Hematopoietic multipotent progenitor cell treated with erythropoietin and hydrocortisone succinate and interleukin-3 and kit ligand, for 4 days (in vitro differentiated cells): ENCODE results near the gene UNC93B1.

ENCODE experiments used
- DNase-seq: peaks from one replicate; pipeline ENCODE4 v3.0.0-alpha.2; 2015

UNC93B1 gene

GRCh38 chr11:68040101-68040956 lies 36.4 kb upstream of the UNC93B1 start:
- DNase-seq, result peak; percentile 77

GRCh38 chr11:68039526-68040086 lies 35.7 kb upstream of the UNC93B1 start:
- no peak for DNase-seq

GRCh38 chr11:68038718-68039525 lies 35.0 kb upstream of the UNC93B1 start, which contains the start of gene TCIRG1:
TSS of gene TCIRG1 (plus strand) at chr11:68039025. CDS start at chr11:68041272, 2,247 bp downstream.
- DNase-seq, result peak; percentile 90

GRCh38 chr11:68038226-68038717 lies 34.4 kb upstream of the UNC93B1 start:
- DNase-seq, result no peak

- DNase-seq, result peak; percentile 59
Measured at GRCh38 chr11:68037411-68038225, 33.7 kb upstream of the UNC93B1 start.

GRCh38 chr11:68036717-68037239 lies 32.9 kb upstream of the UNC93B1 start:
- peak; percentile 80 for DNase-seq

- no peak for DNase-seq
Measured at GRCh38 chr11:68036141-68036716, 32.3 kb upstream of the UNC93B1 start.

- no peak for DNase-seq
Measured at GRCh38 chr11:68035266-68035876, 31.5 kb upstream of the UNC93B1 start.

GRCh38 chr11:68033708-68034045 lies 29.8 kb upstream of the UNC93B1 start:
- no peak for DNase-seq

- no peak for DNase-seq
Measured at GRCh38 chr11:68032997-68033707, 29.3 kb upstream of the UNC93B1 start.

GRCh38 chr11:68032003-68032402 lies 28.1 kb upstream of the UNC93B1 start:
- DNase-seq, result no peak

GRCh38 chr11:68031144-68031464 lies 27.2 kb upstream of the UNC93B1 start:
- DNase-seq, result peak; percentile 62

GRCh38 chr11:68030318-68031143 lies 26.6 kb upstream of the UNC93B1 start, which contains the start of gene NDUFS8:
TSS of gene NDUFS8 (plus strand) at chr11:68030681. CDS start at chr11:68032152, 1,471 bp downstream.
- peak; percentile 100 for DNase-seq

- DNase-seq, result no peak
Measured at GRCh38 chr11:68028802-68029545, 25.1 kb upstream of the UNC93B1 start.

GRCh38 chr11:68027667-68028066 lies 23.8 kb upstream of the UNC93B1 start:
- no peak for DNase-seq

- DNase-seq, result no peak
Measured at GRCh38 chr11:68026391-68027105, 22.7 kb upstream of the UNC93B1 start.

GRCh38 chr11:68025047-68025446 lies 21.1 kb upstream of the UNC93B1 start:
- DNase-seq, result peak; percentile 67

GRCh38 chr11:68024508-68024907 lies 20.6 kb upstream of the UNC93B1 start:
- DNase-seq, result no peak
